Neural cell (in vitro differentiated cells): Measurements from ENCODE around the gene PHACTR1.

Experiments used
- EP300 ChIP-seq: fragments of 450-650 bp; conservative IDR thresholded peaks from 2 replicates; pipeline ENCODE4 v1.6.1; 2014; ENCODE audit warnings: antibody characterized with exemption, mild to moderate bottlenecking, moderate library complexity; ENCODE audit not compliant: poor library complexity, severe bottlenecking
- EZH2 ChIP-seq: fragments of 200-600, 300-800 bp; shearing (Covaris generic), sonication (generic); IDR thresholded peaks from 2 replicates; pipeline ENCODE4 v1.6.1; 2014; ENCODE audit warnings: antibody characterized with exemption, low read length, borderline replicate concordance, mild to moderate bottlenecking; ENCODE audit not compliant: insufficient read depth, poor library complexity, severe bottlenecking
- RAD21 ChIP-seq: fragments of 450-650 bp; conservative IDR thresholded peaks from 2 replicates; pipeline ENCODE4 v1.6.1; 2014; ENCODE audit warnings: antibody characterized with exemption, mild to moderate bottlenecking, moderate library complexity
- SMC3 ChIP-seq: fragments of 450-650 bp; conservative IDR thresholded peaks from 2 replicates; pipeline ENCODE4 v1.6.1; 2014; ENCODE audit warnings: antibody characterized with exemption, mild to moderate bottlenecking, moderate library complexity; ENCODE audit not compliant: poor library complexity
- TF ChIP-seq, protein P1 (sequence below): IDR thresholded peaks from 2 replicates; pipeline ENCODE4 v1.6.1; 2012; ENCODE audit warnings: borderline replicate concordance
- TF ChIP-seq, protein P2 (sequence below): fragments of 450-650 bp; IDR thresholded peaks from 2 replicates; pipeline ENCODE4 v1.5.1; 2014; ENCODE audit warnings: antibody characterized with exemption, mild to moderate bottlenecking, moderate library complexity; ENCODE audit not compliant: poor library complexity, severe bottlenecking

DNA sequence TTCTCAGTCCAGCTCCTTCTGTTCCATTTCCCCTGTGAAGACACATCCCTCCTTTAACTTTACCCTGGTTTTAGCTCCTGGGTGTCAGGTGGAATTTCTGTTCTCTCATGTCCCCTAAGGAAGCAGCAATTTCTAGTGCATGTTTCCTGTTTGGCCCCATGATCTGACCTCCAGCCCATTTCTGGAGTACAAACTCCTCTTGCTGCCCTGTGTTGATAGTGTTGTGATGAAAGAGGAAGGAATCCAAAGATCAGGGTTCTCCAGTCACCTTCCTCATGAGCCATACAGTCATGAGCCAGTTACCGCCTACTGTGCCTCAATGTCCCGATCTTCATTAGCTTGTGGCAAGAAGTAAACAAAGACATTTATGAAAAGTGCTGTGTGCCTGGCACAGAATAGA, 97.4 kb downstream of the PHACTR1 start:
- TF ChIP-seq, protein P1, sequence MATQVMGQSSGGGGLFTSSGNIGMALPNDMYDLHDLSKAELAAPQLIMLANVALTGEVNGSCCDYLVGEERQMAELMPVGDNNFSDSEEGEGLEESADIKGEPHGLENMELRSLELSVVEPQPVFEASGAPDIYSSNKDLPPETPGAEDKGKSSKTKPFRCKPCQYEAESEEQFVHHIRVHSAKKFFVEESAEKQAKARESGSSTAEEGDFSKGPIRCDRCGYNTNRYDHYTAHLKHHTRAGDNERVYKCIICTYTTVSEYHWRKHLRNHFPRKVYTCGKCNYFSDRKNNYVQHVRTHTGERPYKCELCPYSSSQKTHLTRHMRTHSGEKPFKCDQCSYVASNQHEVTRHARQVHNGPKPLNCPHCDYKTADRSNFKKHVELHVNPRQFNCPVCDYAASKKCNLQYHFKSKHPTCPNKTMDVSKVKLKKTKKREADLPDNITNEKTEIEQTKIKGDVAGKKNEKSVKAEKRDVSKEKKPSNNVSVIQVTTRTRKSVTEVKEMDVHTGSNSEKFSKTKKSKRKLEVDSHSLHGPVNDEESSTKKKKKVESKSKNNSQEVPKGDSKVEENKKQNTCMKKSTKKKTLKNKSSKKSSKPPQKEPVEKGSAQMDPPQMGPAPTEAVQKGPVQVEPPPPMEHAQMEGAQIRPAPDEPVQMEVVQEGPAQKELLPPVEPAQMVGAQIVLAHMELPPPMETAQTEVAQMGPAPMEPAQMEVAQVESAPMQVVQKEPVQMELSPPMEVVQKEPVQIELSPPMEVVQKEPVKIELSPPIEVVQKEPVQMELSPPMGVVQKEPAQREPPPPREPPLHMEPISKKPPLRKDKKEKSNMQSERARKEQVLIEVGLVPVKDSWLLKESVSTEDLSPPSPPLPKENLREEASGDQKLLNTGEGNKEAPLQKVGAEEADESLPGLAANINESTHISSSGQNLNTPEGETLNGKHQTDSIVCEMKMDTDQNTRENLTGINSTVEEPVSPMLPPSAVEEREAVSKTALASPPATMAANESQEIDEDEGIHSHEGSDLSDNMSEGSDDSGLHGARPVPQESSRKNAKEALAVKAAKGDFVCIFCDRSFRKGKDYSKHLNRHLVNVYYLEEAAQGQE: no peak
- TF ChIP-seq, protein P2, sequence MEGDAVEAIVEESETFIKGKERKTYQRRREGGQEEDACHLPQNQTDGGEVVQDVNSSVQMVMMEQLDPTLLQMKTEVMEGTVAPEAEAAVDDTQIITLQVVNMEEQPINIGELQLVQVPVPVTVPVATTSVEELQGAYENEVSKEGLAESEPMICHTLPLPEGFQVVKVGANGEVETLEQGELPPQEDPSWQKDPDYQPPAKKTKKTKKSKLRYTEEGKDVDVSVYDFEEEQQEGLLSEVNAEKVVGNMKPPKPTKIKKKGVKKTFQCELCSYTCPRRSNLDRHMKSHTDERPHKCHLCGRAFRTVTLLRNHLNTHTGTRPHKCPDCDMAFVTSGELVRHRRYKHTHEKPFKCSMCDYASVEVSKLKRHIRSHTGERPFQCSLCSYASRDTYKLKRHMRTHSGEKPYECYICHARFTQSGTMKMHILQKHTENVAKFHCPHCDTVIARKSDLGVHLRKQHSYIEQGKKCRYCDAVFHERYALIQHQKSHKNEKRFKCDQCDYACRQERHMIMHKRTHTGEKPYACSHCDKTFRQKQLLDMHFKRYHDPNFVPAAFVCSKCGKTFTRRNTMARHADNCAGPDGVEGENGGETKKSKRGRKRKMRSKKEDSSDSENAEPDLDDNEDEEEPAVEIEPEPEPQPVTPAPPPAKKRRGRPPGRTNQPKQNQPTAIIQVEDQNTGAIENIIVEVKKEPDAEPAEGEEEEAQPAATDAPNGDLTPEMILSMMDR: no peak
- TF ChIP-seq SMC3 (no peak), EP300 (no peak), EZH2 (no peak), RAD21 (no peak)
